Measurements from ENCODE around the gene PPFIA4.

GRCh38 chr1:203127666-203128430 is 101.6 kb downstream of the PPFIA4 start, which contains the start of gene ADORA1:
- TF ChIP-seq, protein P1, sequence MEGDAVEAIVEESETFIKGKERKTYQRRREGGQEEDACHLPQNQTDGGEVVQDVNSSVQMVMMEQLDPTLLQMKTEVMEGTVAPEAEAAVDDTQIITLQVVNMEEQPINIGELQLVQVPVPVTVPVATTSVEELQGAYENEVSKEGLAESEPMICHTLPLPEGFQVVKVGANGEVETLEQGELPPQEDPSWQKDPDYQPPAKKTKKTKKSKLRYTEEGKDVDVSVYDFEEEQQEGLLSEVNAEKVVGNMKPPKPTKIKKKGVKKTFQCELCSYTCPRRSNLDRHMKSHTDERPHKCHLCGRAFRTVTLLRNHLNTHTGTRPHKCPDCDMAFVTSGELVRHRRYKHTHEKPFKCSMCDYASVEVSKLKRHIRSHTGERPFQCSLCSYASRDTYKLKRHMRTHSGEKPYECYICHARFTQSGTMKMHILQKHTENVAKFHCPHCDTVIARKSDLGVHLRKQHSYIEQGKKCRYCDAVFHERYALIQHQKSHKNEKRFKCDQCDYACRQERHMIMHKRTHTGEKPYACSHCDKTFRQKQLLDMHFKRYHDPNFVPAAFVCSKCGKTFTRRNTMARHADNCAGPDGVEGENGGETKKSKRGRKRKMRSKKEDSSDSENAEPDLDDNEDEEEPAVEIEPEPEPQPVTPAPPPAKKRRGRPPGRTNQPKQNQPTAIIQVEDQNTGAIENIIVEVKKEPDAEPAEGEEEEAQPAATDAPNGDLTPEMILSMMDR (IDR thresholded peaks at IDR 0.05; ENCODE audit: extremely low read depth in 1 of 2, insufficient read depth in 1 of 2, low read depth in 1 of 2, low read length in 2 of 2) = no peak
- TF ChIP-seq POLR2A (IDR thresholded peaks at IDR 0.05; ENCODE audit: low read depth, low read length) (no peak), POLR2AphosphoS5 (IDR thresholded peaks at IDR 0.05; ENCODE audit: insufficient read depth, low read depth, low read length) (no peak), GATA2 (IDR thresholded peaks at IDR 0.05; ENCODE audit: insufficient read depth, insufficient read length, low read depth, low read length) (no peak)
- TF ChIP-seq, protein P2, sequence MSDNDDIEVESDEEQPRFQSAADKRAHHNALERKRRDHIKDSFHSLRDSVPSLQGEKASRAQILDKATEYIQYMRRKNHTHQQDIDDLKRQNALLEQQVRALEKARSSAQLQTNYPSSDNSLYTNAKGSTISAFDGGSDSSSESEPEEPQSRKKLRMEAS (IDR thresholded peaks at IDR 0.05; ENCODE audit: insufficient read depth, insufficient read length) = no peak

Data from endothelial cell of umbilical vein (primary cell).